GM13976 (cell line): ENCODE data around the gene IL22RA1.

ENCODE experiments used
- DNase-seq: peaks from one replicate; pipeline ENCODE4 v3.0.0; 2012; ENCODE audit warnings: low spot score
- in situ Hi-C: fragments of 300-500 bp; cut with MboI; formaldehyde crosslinking; loops from one replicate; pipeline ENCODE4 v1.12.0; 2022; ENCODE audit warnings: low sequenced_read_pairs, mixed read lengths, inconsistent platforms; ENCODE audit not compliant: unreplicated experiment
- TF ChIP-seq, protein P1 (sequence below): IDR thresholded peaks from 2 replicates; pipeline ENCODE4 v1.5.1; 2012; ENCODE audit warnings: borderline replicate concordance, mild to moderate bottlenecking; ENCODE audit not compliant: insufficient read depth; ENCODE audit errors: extremely low read depth, missing control alignments, control extremely low read depth

The IL22RA1 gene

DNA sequence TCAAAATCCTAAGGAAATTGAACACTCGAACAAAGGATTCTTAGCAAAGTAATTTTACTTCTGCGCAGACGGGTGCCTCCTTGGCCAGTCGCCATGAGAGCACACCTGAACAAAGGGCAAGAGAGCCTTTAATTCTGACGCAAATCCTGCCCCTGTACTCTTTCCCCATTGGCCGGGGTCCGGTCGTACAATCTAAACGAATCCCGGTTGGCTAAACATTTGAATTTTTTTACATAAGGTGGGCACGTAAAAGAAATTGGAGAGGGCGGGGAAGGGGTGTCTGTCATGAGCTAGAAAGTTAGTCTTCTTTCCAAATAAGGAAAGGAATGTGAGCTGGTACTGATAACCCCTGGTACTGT, 8.2 kb upstream of the IL22RA1 start:
- no peak for DNase-seq
- TF ChIP-seq, protein P1, sequence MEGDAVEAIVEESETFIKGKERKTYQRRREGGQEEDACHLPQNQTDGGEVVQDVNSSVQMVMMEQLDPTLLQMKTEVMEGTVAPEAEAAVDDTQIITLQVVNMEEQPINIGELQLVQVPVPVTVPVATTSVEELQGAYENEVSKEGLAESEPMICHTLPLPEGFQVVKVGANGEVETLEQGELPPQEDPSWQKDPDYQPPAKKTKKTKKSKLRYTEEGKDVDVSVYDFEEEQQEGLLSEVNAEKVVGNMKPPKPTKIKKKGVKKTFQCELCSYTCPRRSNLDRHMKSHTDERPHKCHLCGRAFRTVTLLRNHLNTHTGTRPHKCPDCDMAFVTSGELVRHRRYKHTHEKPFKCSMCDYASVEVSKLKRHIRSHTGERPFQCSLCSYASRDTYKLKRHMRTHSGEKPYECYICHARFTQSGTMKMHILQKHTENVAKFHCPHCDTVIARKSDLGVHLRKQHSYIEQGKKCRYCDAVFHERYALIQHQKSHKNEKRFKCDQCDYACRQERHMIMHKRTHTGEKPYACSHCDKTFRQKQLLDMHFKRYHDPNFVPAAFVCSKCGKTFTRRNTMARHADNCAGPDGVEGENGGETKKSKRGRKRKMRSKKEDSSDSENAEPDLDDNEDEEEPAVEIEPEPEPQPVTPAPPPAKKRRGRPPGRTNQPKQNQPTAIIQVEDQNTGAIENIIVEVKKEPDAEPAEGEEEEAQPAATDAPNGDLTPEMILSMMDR = no peak
- in situ Hi-C loops = no loop called here

DNA sequence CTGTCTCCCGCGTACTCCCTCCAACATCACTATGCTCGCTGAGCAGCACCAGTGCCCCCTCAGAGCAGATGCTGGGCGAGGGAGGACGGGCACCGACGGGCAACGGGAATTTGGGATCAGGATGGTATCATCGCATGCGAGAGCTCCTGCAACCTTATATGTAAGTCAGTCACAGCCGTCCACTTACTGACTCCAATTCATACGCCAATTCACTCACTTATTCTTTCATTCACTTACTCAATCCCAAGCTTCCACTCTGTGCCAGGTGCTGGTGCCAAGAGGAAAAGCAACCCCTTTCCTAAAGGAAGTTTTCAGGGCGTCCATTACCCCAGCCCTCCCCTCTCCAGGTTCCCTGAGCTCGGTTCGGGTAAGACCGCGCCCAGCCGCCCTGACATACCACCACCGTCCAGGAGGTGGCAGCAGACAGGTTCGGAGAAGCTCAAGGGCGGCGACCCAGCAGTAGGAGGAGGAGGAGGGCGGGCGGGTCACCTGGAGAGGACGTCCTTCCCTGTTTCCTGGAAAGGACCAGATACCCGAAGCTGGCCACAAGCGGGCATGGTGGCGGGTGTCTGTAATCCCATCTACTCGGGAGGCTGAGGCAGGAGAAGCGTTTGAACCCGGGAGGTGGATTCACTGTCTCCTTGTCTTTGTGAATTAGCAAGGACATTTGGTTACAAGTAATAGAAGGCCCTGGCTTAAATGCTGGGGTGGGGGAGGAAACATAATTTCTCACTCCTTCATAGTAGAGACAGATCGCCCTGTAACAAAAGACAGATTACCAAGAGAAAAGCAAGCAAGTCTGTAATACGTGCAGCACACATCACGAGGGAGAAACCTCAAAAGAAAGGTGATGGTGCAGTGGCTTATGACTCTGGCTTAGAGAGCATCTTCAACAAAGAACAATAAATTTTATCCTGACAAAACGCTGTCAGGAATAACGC, 7.6 kb upstream of the IL22RA1 start:
- in situ Hi-C loops = no loop called here
- TF ChIP-seq, protein P1 = peak; percentile 91
- DNase-seq = peak; percentile 88

DNA sequence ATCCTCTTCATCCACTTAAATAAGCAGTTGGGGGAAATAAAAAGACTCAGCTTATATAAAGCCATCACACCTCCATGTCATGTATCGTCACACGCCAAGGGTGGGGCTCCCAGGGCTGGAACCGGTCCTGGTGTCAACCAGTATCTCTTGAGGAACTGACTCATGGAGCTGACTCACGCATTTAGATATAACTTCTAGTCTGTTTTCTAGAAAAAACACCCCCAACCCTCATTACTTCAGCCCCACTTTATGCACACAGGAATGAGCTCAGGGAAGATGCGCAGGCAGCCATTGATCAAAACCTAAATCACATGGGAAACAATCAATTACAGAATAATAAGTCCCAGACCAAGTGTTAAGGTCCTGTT, 6.9 kb upstream of the IL22RA1 start:
- TF ChIP-seq, protein P1 = no peak
- in situ Hi-C loops = no loop called here
- DNase-seq = no peak

DNA sequence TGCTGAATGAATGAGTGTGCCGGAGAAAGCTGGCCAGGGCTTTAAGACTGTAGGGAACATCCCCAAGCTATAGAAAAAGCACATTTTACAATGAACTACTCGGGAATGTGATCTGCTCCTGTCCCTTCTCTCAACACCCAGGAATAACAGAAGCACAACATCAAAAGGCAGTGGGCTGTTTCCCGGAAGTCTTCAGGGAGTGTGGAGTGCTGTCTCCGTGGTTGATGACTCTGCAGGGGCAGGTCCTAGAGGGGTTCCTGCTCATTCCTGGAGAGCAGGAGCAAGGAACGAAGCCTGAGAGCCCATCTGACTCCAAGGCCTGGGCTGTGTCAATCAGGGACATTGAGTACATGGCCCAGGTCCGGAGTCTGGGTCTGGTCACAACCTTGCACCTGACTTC, 4.9 kb upstream of the IL22RA1 start:
- in situ Hi-C loops = no loop called here
- no peak for DNase-seq
- TF ChIP-seq, protein P1 = no peak

DNA sequence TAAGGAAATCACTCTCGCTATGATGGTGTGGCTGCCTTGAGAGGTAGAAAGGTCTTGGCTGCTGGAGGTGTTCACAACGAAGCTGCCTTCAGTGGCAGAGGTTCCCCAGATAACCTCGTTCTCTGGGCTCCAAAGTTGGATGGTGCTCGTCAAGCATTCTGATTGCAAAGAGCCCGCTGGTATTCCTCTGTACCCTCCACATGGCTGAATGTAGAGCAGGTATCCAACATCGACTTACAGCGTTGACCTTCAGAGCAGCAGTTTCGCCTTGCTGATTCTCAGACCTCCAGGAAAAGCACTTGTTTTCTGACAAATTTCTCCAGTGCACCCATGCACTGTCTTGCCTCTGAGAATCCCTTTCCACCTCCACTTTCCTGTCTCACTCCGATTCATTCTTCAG, 4.3 kb upstream of the IL22RA1 start:
- DNase-seq = no peak
- in situ Hi-C loops = no loop called here
- TF ChIP-seq, protein P1 = no peak

DNA sequence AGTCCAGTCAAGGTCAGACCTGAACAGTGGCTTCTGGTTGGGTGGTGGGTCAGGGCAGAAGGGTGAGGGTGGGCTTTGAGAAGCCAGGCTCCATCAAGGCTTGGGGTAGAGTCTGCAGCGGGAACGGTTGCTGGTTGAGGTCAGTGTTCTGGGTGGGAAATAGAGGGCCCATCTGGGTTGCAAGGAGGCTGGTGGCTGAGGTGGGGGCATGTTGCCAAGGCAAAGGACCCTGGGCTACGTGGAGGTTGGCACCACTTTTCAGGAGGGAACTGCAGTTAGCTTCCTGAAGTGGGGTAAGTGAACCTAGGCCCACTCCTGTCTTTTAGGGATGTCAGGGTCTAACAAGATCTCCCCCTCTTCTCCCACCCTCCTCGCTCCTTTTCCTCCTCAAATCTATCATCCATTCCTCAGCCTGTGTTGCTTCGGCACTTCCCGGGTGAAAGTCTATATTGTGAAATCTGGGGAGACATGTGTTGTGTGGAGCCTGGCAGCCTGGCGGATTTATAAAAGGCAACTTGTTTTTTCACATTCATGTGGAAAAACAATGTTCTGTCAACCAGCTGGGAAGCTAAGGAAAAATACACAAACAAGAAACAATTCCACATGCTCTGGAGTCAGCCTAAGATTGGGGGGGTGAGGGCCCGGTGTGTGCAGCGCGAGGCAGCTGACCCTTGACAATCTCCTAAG, 1.5 kb downstream of the IL22RA1 start:
- DNase-seq = no peak
- TF ChIP-seq, protein P1 = no peak
- in situ Hi-C loops = no loop called here
